ENCODE results near the gene MTMR12. TPM values are rescaled to one million over a fixed set of nuclear protein-coding genes. Genes with fewer than 3 reads are reported as not detected.

The MTMR12 gene
- total RNA-seq, 1 donor from 2014 or later, result 20.4 TPM

DNA sequence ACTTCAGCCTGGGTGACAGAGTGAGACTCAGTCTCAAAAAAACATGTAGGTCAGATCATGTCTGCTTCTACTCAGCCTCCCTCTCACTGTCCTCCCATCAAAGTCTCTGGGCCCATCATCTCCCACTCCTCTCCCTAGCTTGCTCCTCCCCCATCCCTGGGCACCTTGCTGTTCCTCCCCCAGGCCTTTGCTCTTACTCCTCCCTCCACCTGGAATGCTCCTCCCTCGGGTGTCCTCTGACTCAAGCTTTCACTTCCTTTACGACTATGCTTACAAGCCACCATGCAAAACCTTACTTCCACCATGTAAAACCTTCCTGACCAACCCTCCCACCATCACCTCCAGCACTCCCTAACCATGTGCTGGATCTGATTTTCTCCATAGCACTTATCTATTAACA, 51.5 kb downstream of the MTMR12 start:
- Mint-ChIP-seq H3K27me3 (ENCODE audit: low read depth) (no peaks in the 10 kb centered on the region), H3K4me1 (ENCODE audit: low read depth) (peaks cover 16% of the 10 kb centered on the region), H3K36me3 (ENCODE audit: low read depth) (peaks cover 41% of the 10 kb centered on the region), H3K4me3 (ENCODE audit: unreplicated experiment) (no peak overlapping the region), H3K27ac (ENCODE audit: unreplicated experiment) (no peak overlapping the region), H3K9me3 (ENCODE audit: low read depth) (no peaks in the 10 kb centered on the region)
- DNase-seq (ENCODE audit: low spot score), result no peak
- TF ChIP-seq CTCF (IDR thresholded peaks at IDR 0.05), result no peak

GRCh38 chr5:32259033-32259432, 53.7 kb downstream of the MTMR12 start:
- Mint-ChIP-seq H3K9me3 (ENCODE audit: low read depth) (no peaks in the 10 kb centered on the region), H3K27me3 (ENCODE audit: low read depth) (no peaks in the 10 kb centered on the region), H3K36me3 (ENCODE audit: low read depth) (peaks cover 44% of the 10 kb centered on the region), H3K4me3 (ENCODE audit: unreplicated experiment) (no peak overlapping the region), H3K27ac (ENCODE audit: unreplicated experiment) (no peak overlapping the region), H3K4me1 (ENCODE audit: low read depth) (peaks cover 22% of the 10 kb centered on the region)
- TF ChIP-seq CTCF (IDR thresholded peaks at IDR 0.05), result no peak
- no peak for DNase-seq (ENCODE audit: low spot score)

- Mint-ChIP-seq H3K4me1 (ENCODE audit: low read depth) (peaks cover 22% of the 10 kb centered on the region), H3K4me3 (ENCODE audit: unreplicated experiment) (no peak overlapping the region), H3K27me3 (ENCODE audit: low read depth) (no peaks in the 10 kb centered on the region), H3K27ac (ENCODE audit: unreplicated experiment) (no peak overlapping the region), H3K36me3 (ENCODE audit: low read depth) (peaks cover 46% of the 10 kb centered on the region), H3K9me3 (ENCODE audit: low read depth) (no peaks in the 10 kb centered on the region)
- no peak for TF ChIP-seq CTCF (IDR thresholded peaks at IDR 0.05)
- no peak for DNase-seq (ENCODE audit: low spot score)
Measured at GRCh38 chr5:32258424-32258823, 54.3 kb downstream of the MTMR12 start.

- no peak overlapping the region for H3K27ac Mint-ChIP-seq (ENCODE audit: unreplicated experiment)
Measured at GRCh38 chr5:32255540-32255900, 57.2 kb downstream of the MTMR12 start.

GRCh38 chr5:32254881-32255539, 57.7 kb downstream of the MTMR12 start:
- Mint-ChIP-seq H3K36me3 (ENCODE audit: low read depth) (peaks cover 33% of the 10 kb centered on the region), H3K4me3 (ENCODE audit: unreplicated experiment) (no peak overlapping the region), H3K9me3 (ENCODE audit: low read depth) (no peaks in the 10 kb centered on the region), H3K27me3 (ENCODE audit: low read depth) (no peaks in the 10 kb centered on the region), H3K4me1 (ENCODE audit: low read depth) (peaks cover 14% of the 10 kb centered on the region), H3K27ac (ENCODE audit: unreplicated experiment) (no peak overlapping the region)
- no peak for TF ChIP-seq CTCF (IDR thresholded peaks at IDR 0.05)
- DNase-seq (ENCODE audit: low spot score), result no peak

More at GRCh38 chr5:32255540-32255900, 57.2 kb downstream of the MTMR12 start:
- DNase-seq (ENCODE audit: low spot score), result no peak
- Mint-ChIP-seq H3K4me3 (ENCODE audit: unreplicated experiment) (no peak overlapping the region), H3K9me3 (ENCODE audit: low read depth) (no peaks in the 10 kb centered on the region), H3K4me1 (ENCODE audit: low read depth) (peaks cover 18% of the 10 kb centered on the region), H3K27me3 (ENCODE audit: low read depth) (no peaks in the 10 kb centered on the region), H3K36me3 (ENCODE audit: low read depth) (peaks cover 35% of the 10 kb centered on the region)
- TF ChIP-seq CTCF (IDR thresholded peaks at IDR 0.05), result no peak
